Stomach (tissue), 9 donors: ENCODE measurements around the gene RCBTB1. TPM values are rescaled to one million over a fixed set of nuclear protein-coding genes. Genes with fewer than 3 reads are reported as not detected.
"Not testable (repeated sequence)": the region's sequence is repeated elsewhere in the genome, so short reads cannot be mapped to it uniquely, and the experiment has no call there.

Experiments used
- DNase-seq, 2 donors: peaks; one replicate each; pipeline versions ENCODE4 v3.0.0 to v3.0.0-alpha.2; 2013 to 2019
- H3K27ac ChIP-seq, 5 donors: fragments of 200-600 bp in 4 of 5; sonication (generic) in 4 of 5; one replicate each; pipeline ENCODE4 v1.5.1; 2013 to 2019; ENCODE audit warnings: mild to moderate bottlenecking in 1 of 5, moderate library complexity in 1 of 5
- H3K27me3 ChIP-seq, 3 donors: fragments of 200-600 bp; sonication (generic); one replicate each; pipeline ENCODE4 v1.5.1; 2017 to 2019; ENCODE audit warnings: mixed run types in 1 of 3
- H3K36me3 ChIP-seq, 4 donors: fragments of 200-600 bp; sonication (generic); 1 replicate in 3 of 4; 2 replicates in 1 of 4; pipeline ENCODE4 v1.5.1; 2016 to 2019
- H3K4me1 ChIP-seq, 4 donors: fragments of 200-600 bp; sonication (generic); one replicate each; pipeline ENCODE4 v1.5.1; 2016 to 2019
- H3K4me3 ChIP-seq, 4 donors: fragments of 200-600 bp; sonication (generic) in 3 of 4; one replicate each; pipeline ENCODE4 v1.5.1; 2016 to 2019; ENCODE audit warnings: mild to moderate bottlenecking in 1 of 4
- H3K9me3 ChIP-seq, 4 donors: fragments of 200-600 bp; sonication (generic); one replicate each; pipeline ENCODE4 v1.5.1; 2016 to 2019
- CTCF ChIP-seq, 7 experiments: fragments of 450-650 bp in 4 of 7; fragments of 200-600 bp in 3 of 7; sonication (generic) in 3 of 7; IDR thresholded peaks; one replicate each; pipeline ENCODE4 v1.5.1; 2016 to 2019; ENCODE audit warnings: antibody characterized with exemption in 7 of 7, control low read depth in 2 of 7, mild to moderate bottlenecking in 1 of 7
- EP300 ChIP-seq: sonication (generic); formaldehyde crosslinking; IDR thresholded peaks from one replicate; pipeline ENCODE4 v1.6.1; 2017; ENCODE audit warnings: antibody characterized with exemption
- POLR2A ChIP-seq, 4 donors: fragments of 450-650 bp; IDR thresholded peaks; one replicate each; pipeline ENCODE4 v1.6.1; 2016; ENCODE audit warnings: antibody characterized with exemption in 4 of 4, control low read depth in 2 of 4, mild to moderate bottlenecking in 1 of 4, moderate library complexity in 1 of 4
- POLR2AphosphoS5 ChIP-seq, 3 donors: sonication (generic); formaldehyde crosslinking; IDR thresholded peaks; one replicate each; pipeline ENCODE4 v1.6.1; 2016; ENCODE audit warnings: antibody characterized with exemption in 3 of 3
- WGBS, 5 donors: extraction: QIAGEN DNeasy Blood & Tissue Kit in 3 of 5; methylation state at CpG; one replicate each; pipeline versions ENCODE4 v1.1.5 to v1.1.7; 2013 to 2018; 5-methylcytosine and 5-hydroxymethylcytosine counted together
- intact Hi-C: fragments of 100-400 bp; cut with DNase I; formaldehyde crosslinking; loops from one replicate; pipeline ENCODE4 v1.15.1; 2023; ENCODE audit warnings: low total_unique reads
- polyA plus RNA-seq, 3 donors: library from polyadenylated mRNA; stranded (reverse); fragments of 200-250 nt; gene quantifications; one replicate each; pipeline ENCODE4 v1.2.3, GENCODE V29; 2013
- total RNA-seq, 5 donors: library from RNA; depleted of rRNA; stranded (reverse); fragments of >200 nt; gene quantifications; one replicate each; pipeline versions ENCODE4 v1.1.0 to v1.2.3, GENCODE V29; 2014 to 2016
- donor health status: healthy with polysubstance abuse.
- donor health status: Bipolar disorder and iron deficiency.
- donor health status: healthy.

RCBTB1 gene
- total and polyA plus RNA-seq, 8 donors: 1.2 to 48.2 (median 9.7) TPM

GRCh38 chr13:49602005-49602404, 16.6 kb upstream of the RCBTB1 start:
- intact Hi-C loops: loop anchor here (10.0 kb wide), 1 partner anchor 47 kb away; no protein-coding TSS in a partner anchor
- H3K27ac ChIP-seq: no peak overlapping the region
- H3K9me3 ChIP-seq: no peaks in the 10 kb centered on the region
- DNase-seq: no peak
- H3K4me3 ChIP-seq: no peak overlapping the region
- WGBS, 5 donors: 32 to 50% (median 44%) methylated on average over 1 of the region's 1 CpG
- H3K27me3 ChIP-seq: no peaks in the 10 kb centered on the region
- peaks cover 0 to 10% (median 7%) of the 10 kb centered on the region in 4 donors for H3K4me1 ChIP-seq
- TF ChIP-seq EP300 (no peak), POLR2A (IDR thresholded peaks at IDR 0.05) (no peak), CTCF (IDR thresholded peaks at IDR 0.05) (no peak)
- no peaks in the 10 kb centered on the region for H3K36me3 ChIP-seq

DNA sequence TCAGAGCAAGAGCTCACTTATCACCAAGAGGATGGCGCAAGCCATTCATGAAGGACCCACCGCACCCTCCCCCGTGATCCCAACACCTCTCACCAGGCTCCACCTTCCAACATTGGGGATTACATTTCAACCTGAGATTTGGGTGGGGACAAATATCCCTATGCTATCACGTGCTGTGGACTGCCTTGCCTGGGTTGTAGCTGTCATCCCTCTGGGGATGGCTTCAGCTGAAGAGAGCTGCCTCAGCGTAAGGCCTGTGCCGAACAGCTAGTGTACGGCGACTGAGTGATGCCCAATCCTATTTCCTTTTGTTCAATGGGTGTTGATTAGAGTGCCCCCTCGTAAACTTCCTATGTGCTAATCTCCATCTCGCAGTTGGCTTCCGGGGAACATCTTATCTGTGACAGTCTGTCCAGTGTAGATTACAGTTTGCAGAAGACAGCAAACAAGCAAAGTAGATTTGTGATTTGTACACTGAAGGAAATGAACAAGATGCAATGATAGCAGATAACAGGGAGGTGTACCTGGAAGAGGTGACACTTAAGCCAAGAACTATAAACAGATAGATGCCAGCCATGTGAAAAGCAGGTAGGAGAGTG, 11.8 kb upstream of the RCBTB1 start:
- Histone ChIP-seq H3K4me3 (no peak overlapping the region), H3K27me3 (no peaks in the 10 kb centered on the region), H3K36me3 (no peaks in the 10 kb centered on the region), H3K9me3 (no peaks in the 10 kb centered on the region), H3K4me1 (no peaks in the 10 kb centered on the region), H3K27ac (no peak overlapping the region)
- TF ChIP-seq POLR2AphosphoS5 (IDR thresholded peaks at IDR 0.05) (no peak), POLR2A (IDR thresholded peaks at IDR 0.05) (no peak), EP300 (no peak), CTCF (IDR thresholded peaks at IDR 0.05) (no peak)
- 75 to 84% (median 79%) methylated on average over 11 of the region's 11 CpGs for WGBS, 5 donors
- intact Hi-C loops: no loop called here
- no peak for DNase-seq

- H3K4me3 ChIP-seq: no peak overlapping the region
- no peak for DNase-seq
- intact Hi-C loops: no loop called here
- TF ChIP-seq POLR2AphosphoS5 (IDR thresholded peaks at IDR 0.05) (no peak), CTCF (IDR thresholded peaks at IDR 0.05) (no peak), EP300 (no peak), POLR2A (IDR thresholded peaks at IDR 0.05) (no peak)
- H3K27ac ChIP-seq: no peak overlapping the region
- no peaks in the 10 kb centered on the region for H3K9me3 ChIP-seq
- H3K36me3 ChIP-seq: no peaks in the 10 kb centered on the region
- 53 to 89% (median 70%) methylated on average over 2 of the region's 2 CpGs for WGBS, 5 donors
- H3K27me3 ChIP-seq: no peaks in the 10 kb centered on the region
- H3K4me1 ChIP-seq: no peaks in the 10 kb centered on the region
Observed at GRCh38 chr13:49596221-49596620, 10.9 kb upstream of the RCBTB1 start.

- H3K9me3 ChIP-seq: no peaks in the 10 kb centered on the region
- intact Hi-C loops: no loop called here
- H3K4me3 ChIP-seq: no peak overlapping the region
- H3K4me1 ChIP-seq: no peaks in the 10 kb centered on the region
- H3K36me3 ChIP-seq: no peaks in the 10 kb centered on the region
- TF ChIP-seq CTCF (IDR thresholded peaks at IDR 0.05) (no peak), EP300 (no peak)
- no peak for DNase-seq
- H3K27me3 ChIP-seq: no peaks in the 10 kb centered on the region
- no peak overlapping the region for H3K27ac ChIP-seq
Observed at GRCh38 chr13:49594576-49594975, 9.2 kb upstream of the RCBTB1 start.

GRCh38 chr13:49593876-49594275, 8.5 kb upstream of the RCBTB1 start:
- H3K27me3 ChIP-seq, H3K4me3 ChIP-seq, DNase-seq, H3K36me3 ChIP-seq, H3K9me3 ChIP-seq, intact Hi-C loops, H3K27ac ChIP-seq, H3K4me1 ChIP-seq: not testable (repeated sequence)
- WGBS, 5 donors: 67 to 90% (median 77%) methylated on average over 2 to 3 of the region's 4 CpGs; no CpG with 5 or more reads in 1 of the 5 donors

DNA sequence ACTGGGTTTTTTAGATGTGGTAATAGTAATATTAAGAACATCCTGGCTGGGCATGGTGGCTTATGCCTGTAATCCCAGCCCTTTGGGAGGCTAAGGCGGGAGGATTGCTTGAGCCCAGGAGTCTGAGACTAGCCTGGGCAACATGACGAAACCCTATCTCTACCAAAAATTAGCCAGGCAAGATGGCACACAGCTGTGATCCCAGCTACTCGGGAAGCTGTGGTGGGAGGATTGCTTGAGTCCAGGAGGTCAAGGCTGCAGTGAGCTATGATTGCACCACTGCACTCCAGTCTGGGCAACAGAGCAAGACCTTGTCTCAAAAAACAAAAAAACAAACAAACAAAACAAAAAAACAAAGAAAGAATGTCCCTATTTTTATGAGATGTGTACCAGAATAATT, 5.4 kb upstream of the RCBTB1 start:
- H3K36me3 ChIP-seq, H3K27ac ChIP-seq, DNase-seq, intact Hi-C loops, H3K9me3 ChIP-seq, H3K27me3 ChIP-seq, H3K4me3 ChIP-seq: not testable (repeated sequence)
- 85 to 94% (median 86%) methylated on average over 3 of the region's 3 CpGs for WGBS, 5 donors
- peaks cover 8 to 20% (median 14%) of the 10 kb centered on the region in 4 donors for H3K4me1 ChIP-seq
